OCI-LY7 (cell line): ENCODE measurements around the gene RNF126. TPM values are rescaled to one million over a fixed set of nuclear protein-coding genes. Genes with fewer than 3 reads are reported as not detected.

ENCODE experiments used
- BruUV-seq: library from RNA; stranded (reverse); fragments of 400-500 nt; replicated peaks from 2 replicates; lab custom pipeline; 2021; lab: Mats Ljungman, UMichigan
- CTCF ChIA-PET: fragments of 300-600 bp; sonication (Branson Sonifier 250); formaldehyde crosslinking; loops from one replicate; lab custom pipeline; 2022; ENCODE audit warnings: antibody characterized with exemption; ENCODE audit not compliant: unreplicated experiment; lab: Charles Lee
- POLR2A ChIA-PET: fragments of 300-600 bp; sonication (Branson Sonifier 250); formaldehyde crosslinking; loops from one replicate; lab custom pipeline; 2022; ENCODE audit warnings: antibody characterized with exemption; lab: Charles Lee
- DNase-seq: peaks from one replicate; pipeline ENCODE4 v3.0.0-alpha.2; 2015; ENCODE audit warnings: low spot score
- H2AFZ ChIP-seq: fragments of 200-600 bp; sonication (generic), shearing (Covaris generic); 2 replicates; pipeline ENCODE4 v1.6.1; 2014; ENCODE audit warnings: mild to moderate bottlenecking, antibody characterized with exemption, low read length, moderate library complexity
- H3K27ac ChIP-seq: fragments of 200-600 bp; sonication (generic); 2 replicates; pipeline ENCODE4 v1.5.1; 2014; ENCODE audit warnings: mixed run types, low read depth, mild to moderate bottlenecking, moderate library complexity, low read length, inconsistent platforms; ENCODE audit not compliant: poor library complexity, severe bottlenecking
- H3K36me3 ChIP-seq: fragments of 200-600 bp; sonication (generic); 2 replicates; pipeline ENCODE4 v1.6.1; 2014; ENCODE audit warnings: mild to moderate bottlenecking, antibody characterized with exemption, low read length, moderate library complexity, mixed read lengths; ENCODE audit not compliant: insufficient read depth
- H3K4me1 ChIP-seq: fragments of 200-600 bp; sonication (generic); 2 replicates; pipeline ENCODE4 v1.5.1; 2014; ENCODE audit warnings: mild to moderate bottlenecking, low read length; ENCODE audit not compliant: insufficient read depth, poor library complexity, severe bottlenecking
- H3K4me2 ChIP-seq: fragments of 200-600 bp; sonication (generic); 2 replicates; pipeline ENCODE4 v1.6.1; 2014; ENCODE audit warnings: mild to moderate bottlenecking, low read length
- H3K4me3 ChIP-seq: fragments of 200-600 bp; sonication (generic); 2 replicates; pipeline ENCODE4 v1.5.1; 2014; ENCODE audit warnings: mild to moderate bottlenecking, low read depth, low read length; ENCODE audit not compliant: poor library complexity, severe bottlenecking
- H3K79me2 ChIP-seq: fragments of 200-600 bp; sonication (generic); 2 replicates; pipeline ENCODE4 v1.6.1; 2016; ENCODE audit warnings: low read depth, mild to moderate bottlenecking, low read length, moderate library complexity, mixed read lengths; ENCODE audit not compliant: insufficient read depth
- H3K9me2 ChIP-seq: fragments of 200-600 bp; sonication (generic); 2 replicates; pipeline ENCODE4 v1.6.1; 2016; ENCODE audit warnings: mild to moderate bottlenecking, low read length, mixed read lengths; ENCODE audit not compliant: insufficient read depth
- H3K9me3 ChIP-seq: fragments of 200-600 bp; sonication (generic); 2 replicates; pipeline ENCODE4 v1.6.1; 2014; ENCODE audit warnings: mild to moderate bottlenecking, mixed run types, low read length, mixed read lengths
- H4K20me1 ChIP-seq: fragments of 200-600 bp; sonication (generic); 2 replicates; pipeline ENCODE4 v1.6.1; 2014; ENCODE audit warnings: mild to moderate bottlenecking, antibody characterized with exemption, low read length, moderate library complexity, mixed read lengths; ENCODE audit not compliant: insufficient read depth
- EZH2phosphoT487 ChIP-seq: fragments of 200-600 bp; sonication (generic); IDR thresholded peaks from 2 replicates; pipeline ENCODE4 v1.6.1; 2018; ENCODE audit warnings: low read depth, borderline replicate concordance, mild to moderate bottlenecking, mixed run types, antibody characterized with exemption, low read length, moderate library complexity, mixed read lengths
- intact Hi-C: fragments of 100-400 bp; cut with micrococcal nuclease; formaldehyde crosslinking; loops from one replicate; pipeline ENCODE4 v1.10.0; 2022; ENCODE audit not compliant: unreplicated experiment
- total RNA-seq, 2 experiments: library from RNA; depleted of rRNA in 1 of 2; stranded (reverse); fragments of >200 nt in 1 of 2; shearing (Covaris generic) in 1 of 2; gene quantifications; 2 replicates each; pipeline ENCODE4 v1.2.3, GENCODE V29; 2014 to 2022
- TF ChIP-seq, protein P1 (sequence below): fragments of 200-600 bp; sonication (generic); conservative IDR thresholded peaks from 2 replicates; pipeline ENCODE4 v1.5.1; 2014; ENCODE audit warnings: mild to moderate bottlenecking, antibody characterized with exemption, low read length, moderate library complexity, mixed read lengths

Gene RNF126
- total RNA-seq, 2 experiments from 2014 or later = 98.6 to 104 TPM

DNA sequence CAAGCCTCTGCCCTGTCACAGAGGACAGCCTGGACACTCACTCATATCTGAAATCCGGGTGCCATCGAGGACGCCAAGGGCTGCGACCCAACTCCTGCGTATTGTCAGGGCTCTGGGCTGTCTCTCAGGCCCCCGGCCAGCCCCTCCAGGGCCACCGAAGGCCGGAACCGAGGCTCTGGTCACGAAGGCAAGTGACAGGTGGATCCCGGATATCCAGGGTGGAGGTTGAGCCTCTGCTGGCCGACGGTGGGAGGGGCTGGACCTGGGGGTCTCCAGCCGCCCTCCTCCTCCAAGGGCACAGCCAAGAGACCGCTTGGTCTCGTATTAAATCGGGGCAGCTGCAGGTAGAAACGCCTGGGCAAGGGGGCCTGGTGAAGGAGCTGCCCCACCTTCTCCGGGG is 5.4 kb downstream of the RNF126 start:
- Histone ChIP-seq H4K20me1 (peaks cover 19% of the 10 kb centered on the region), H3K4me1 (peaks cover 25% of the 10 kb centered on the region), H3K79me2 (peaks cover 100% of the 10 kb centered on the region), H3K27ac (no peak overlapping the region), H3K4me2 (no peak overlapping the region), H3K36me3 (peaks cover 89% of the 10 kb centered on the region), H3K9me3 (no peaks in the 10 kb centered on the region), H2AFZ (no peak overlapping the region), H3K4me3 (no peak overlapping the region), H3K9me2 (no peaks in the 10 kb centered on the region)
- ChIA-PET CTCF (no interaction called here), POLR2A (no interaction called here)
- BruUV-seq = no TSS peak
- DNase-seq = no peak
- intact Hi-C loops = no loop called here
- no peak for TF ChIP-seq EZH2phosphoT487
- TF ChIP-seq, protein P1, sequence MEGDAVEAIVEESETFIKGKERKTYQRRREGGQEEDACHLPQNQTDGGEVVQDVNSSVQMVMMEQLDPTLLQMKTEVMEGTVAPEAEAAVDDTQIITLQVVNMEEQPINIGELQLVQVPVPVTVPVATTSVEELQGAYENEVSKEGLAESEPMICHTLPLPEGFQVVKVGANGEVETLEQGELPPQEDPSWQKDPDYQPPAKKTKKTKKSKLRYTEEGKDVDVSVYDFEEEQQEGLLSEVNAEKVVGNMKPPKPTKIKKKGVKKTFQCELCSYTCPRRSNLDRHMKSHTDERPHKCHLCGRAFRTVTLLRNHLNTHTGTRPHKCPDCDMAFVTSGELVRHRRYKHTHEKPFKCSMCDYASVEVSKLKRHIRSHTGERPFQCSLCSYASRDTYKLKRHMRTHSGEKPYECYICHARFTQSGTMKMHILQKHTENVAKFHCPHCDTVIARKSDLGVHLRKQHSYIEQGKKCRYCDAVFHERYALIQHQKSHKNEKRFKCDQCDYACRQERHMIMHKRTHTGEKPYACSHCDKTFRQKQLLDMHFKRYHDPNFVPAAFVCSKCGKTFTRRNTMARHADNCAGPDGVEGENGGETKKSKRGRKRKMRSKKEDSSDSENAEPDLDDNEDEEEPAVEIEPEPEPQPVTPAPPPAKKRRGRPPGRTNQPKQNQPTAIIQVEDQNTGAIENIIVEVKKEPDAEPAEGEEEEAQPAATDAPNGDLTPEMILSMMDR = no peak

DNA sequence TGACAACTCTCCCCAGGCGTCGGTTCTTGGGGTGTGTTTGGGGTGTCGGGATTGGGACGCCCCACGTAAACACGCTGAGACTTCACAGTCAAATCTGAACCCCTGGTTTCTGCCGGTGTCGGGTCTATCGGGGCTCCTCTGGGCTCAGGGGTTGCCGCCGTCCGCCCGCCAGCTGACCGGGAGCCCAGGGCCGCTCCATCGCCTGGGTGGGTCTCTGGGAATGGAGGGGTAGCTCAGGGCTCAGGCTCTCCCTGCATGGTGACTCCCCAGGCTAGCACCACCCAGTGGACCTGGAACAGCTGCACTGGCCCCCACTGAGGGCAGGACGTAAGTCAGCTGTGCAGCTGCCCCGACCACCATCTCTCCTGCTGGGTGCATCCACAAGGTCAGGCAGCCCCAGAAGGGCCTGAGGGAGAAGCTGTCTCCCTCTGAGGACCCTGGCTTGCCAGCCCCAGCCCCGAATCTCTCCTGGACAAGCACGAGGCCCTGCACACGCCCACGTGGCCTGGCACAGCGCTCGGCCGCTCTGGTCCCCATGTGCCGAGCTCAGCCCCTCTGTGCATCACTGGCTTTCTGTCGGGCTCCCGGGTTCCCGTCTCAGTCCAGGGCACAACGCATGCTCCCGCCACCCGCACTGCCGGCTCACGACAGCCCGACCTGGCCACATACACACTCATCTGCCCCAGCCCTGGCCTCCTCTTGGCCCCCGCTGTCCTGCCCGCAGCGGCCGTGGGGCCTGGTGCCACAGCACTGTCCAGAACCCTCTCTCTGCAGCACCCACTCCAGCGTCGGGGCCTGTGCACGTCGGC is 6.1 kb downstream of the RNF126 start:
- peaks cover 18% of the 10 kb centered on the region for H4K20me1 ChIP-seq
- no TSS peak for BruUV-seq
- peaks cover 92% of the 10 kb centered on the region for H3K36me3 ChIP-seq
- H3K4me2 ChIP-seq = no peak overlapping the region
- no peaks in the 10 kb centered on the region for H3K9me3 ChIP-seq
- no peaks in the 10 kb centered on the region for H3K9me2 ChIP-seq
- peaks cover 25% of the 10 kb centered on the region for H3K4me1 ChIP-seq
- H3K4me3 ChIP-seq = no peak overlapping the region
- ChIA-PET POLR2A (no interaction called here), CTCF (no interaction called here)
- intact Hi-C loops = no loop called here
- H3K27ac ChIP-seq = no peak overlapping the region
- peaks cover 97% of the 10 kb centered on the region for H3K79me2 ChIP-seq
- TF ChIP-seq, protein P1 = no peak
- TF ChIP-seq EZH2phosphoT487 = no peak
- no peak for DNase-seq
- no peak overlapping the region for H2AFZ ChIP-seq

DNA sequence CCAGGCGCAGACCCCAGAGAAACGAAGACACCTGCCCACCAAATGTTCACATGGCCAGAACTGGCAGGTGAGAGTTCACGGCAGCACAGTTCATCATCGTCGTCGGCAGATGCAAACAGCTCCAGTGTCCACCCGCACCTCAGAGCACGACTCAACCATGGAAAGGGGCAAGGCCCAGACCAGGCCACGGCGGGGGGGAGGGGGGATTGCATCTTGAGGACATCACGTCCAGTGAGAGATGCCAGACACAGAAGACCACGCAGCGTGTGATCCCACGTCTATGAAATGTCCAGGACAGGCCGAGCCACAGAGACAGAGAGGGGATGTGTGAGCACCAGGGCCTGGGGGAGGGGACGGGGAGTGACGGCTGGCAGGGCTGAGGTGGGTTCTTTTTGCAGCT is 7.3 kb downstream of the RNF126 start:
- Histone ChIP-seq H3K9me3 (no peaks in the 10 kb centered on the region), H2AFZ (no peak overlapping the region), H3K79me2 (peaks cover 84% of the 10 kb centered on the region), H3K9me2 (no peaks in the 10 kb centered on the region), H3K4me3 (no peak overlapping the region), H3K36me3 (peaks cover 93% of the 10 kb centered on the region), H4K20me1 (peaks cover 6% of the 10 kb centered on the region), H3K4me2 (no peak overlapping the region), H3K27ac (no peak overlapping the region), H3K4me1 (peaks cover 20% of the 10 kb centered on the region)
- no TSS peak for BruUV-seq
- CTCF ChIA-PET = interaction anchor here (0.5 kb wide), 1 partner anchor 48 kb away, joined by 3 read pairs; no protein-coding TSS in a partner anchor
- no peak for DNase-seq
- POLR2A ChIA-PET = no interaction called here
- intact Hi-C loops = no loop called here
- TF ChIP-seq, protein P1 = no peak
- no peak for TF ChIP-seq EZH2phosphoT487
